ENCODE results near the gene SNTA1. TPM values are rescaled to one million over a fixed set of nuclear protein-coding genes. Genes with fewer than 3 reads are reported as not detected.

The SNTA1 gene
- total and polyA plus RNA-seq, 2 of the 13 experiments (the other 11 are each of a cell fraction or from before 2014, with no cell fraction given), result 16.4 to 18.3 TPM

GRCh38 chr20:33442136-33443005 is 1.2 kb downstream of the SNTA1 start (continued):
- TF ChIP-seq TEAD2 (CRISPR knock-in tag; IDR thresholded peaks at IDR 0.05), result no peak
- no peak for TF ChIP-seq IRF9 (CRISPR knock-in tag; IDR thresholded peaks at IDR 0.05; ENCODE audit: borderline replicate concordance)
- TF ChIP-seq, protein P1, sequence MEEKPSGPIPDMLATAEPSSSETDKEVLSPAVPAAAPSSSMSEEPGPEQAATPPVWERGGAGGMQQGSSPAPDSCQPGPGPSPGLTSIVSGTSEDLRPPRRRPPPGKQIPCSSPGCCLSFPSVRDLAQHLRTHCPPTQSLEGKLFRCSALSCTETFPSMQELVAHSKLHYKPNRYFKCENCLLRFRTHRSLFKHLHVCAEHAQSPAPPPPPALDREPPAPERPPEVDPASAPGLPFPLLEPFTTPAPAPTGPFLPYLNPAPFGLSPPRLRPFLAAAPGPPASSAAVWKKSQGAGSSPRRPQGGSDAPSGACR (CRISPR knock-in tag; IDR thresholded peaks at IDR 0.05), result 0 out of 2 replicates have a peak, but pooled peaks have one; percentile 24
- TF ChIP-seq FIP1L1 (IDR thresholded peaks at IDR 0.05; ENCODE audit: borderline replicate concordance, insufficient read depth, low read depth, low read length), result no peak
- TF ChIP-seq ZNF792 (CRISPR knock-in tag; IDR thresholded peaks at IDR 0.05), result no peak
- no peak for TF ChIP-seq ZNF740 (CRISPR knock-in tag; IDR thresholded peaks at IDR 0.05)
- TF ChIP-seq NR2F1 (CRISPR knock-in tag; IDR thresholded peaks at IDR 0.05), result no peak
- peak; percentile 6; the same call in 1 of the 2 replicates for TF ChIP-seq BORCS8-MEF2B (CRISPR knock-in tag; IDR thresholded peaks at IDR 0.05)
- no peak for TF ChIP-seq NR2C2 (CRISPR knock-in tag; IDR thresholded peaks at IDR 0.05; ENCODE audit: borderline replicate concordance)
- TF ChIP-seq, protein P2, sequence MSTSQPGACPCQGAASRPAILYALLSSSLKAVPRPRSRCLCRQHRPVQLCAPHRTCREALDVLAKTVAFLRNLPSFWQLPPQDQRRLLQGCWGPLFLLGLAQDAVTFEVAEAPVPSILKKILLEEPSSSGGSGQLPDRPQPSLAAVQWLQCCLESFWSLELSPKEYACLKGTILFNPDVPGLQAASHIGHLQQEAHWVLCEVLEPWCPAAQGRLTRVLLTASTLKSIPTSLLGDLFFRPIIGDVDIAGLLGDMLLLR (CRISPR knock-in tag; IDR thresholded peaks at IDR 0.05), result no peak
- TF ChIP-seq ZNF652 (CRISPR knock-in tag; IDR thresholded peaks at IDR 0.05; ENCODE audit: borderline replicate concordance, low read depth), result no peak
- no peak for TF ChIP-seq ZNF737 (CRISPR knock-in tag; IDR thresholded peaks at IDR 0.05; ENCODE audit: borderline replicate concordance)
- TF ChIP-seq NCOA1 (CRISPR knock-in tag; IDR thresholded peaks at IDR 0.05), result no peak
- TF ChIP-seq, protein P3, sequence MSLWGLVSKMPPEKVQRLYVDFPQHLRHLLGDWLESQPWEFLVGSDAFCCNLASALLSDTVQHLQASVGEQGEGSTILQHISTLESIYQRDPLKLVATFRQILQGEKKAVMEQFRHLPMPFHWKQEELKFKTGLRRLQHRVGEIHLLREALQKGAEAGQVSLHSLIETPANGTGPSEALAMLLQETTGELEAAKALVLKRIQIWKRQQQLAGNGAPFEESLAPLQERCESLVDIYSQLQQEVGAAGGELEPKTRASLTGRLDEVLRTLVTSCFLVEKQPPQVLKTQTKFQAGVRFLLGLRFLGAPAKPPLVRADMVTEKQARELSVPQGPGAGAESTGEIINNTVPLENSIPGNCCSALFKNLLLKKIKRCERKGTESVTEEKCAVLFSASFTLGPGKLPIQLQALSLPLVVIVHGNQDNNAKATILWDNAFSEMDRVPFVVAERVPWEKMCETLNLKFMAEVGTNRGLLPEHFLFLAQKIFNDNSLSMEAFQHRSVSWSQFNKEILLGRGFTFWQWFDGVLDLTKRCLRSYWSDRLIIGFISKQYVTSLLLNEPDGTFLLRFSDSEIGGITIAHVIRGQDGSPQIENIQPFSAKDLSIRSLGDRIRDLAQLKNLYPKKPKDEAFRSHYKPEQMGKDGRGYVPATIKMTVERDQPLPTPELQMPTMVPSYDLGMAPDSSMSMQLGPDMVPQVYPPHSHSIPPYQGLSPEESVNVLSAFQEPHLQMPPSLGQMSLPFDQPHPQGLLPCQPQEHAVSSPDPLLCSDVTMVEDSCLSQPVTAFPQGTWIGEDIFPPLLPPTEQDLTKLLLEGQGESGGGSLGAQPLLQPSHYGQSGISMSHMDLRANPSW (CRISPR knock-in tag; IDR thresholded peaks at IDR 0.05; ENCODE audit: borderline replicate concordance), result no peak
- TF ChIP-seq, protein P4, sequence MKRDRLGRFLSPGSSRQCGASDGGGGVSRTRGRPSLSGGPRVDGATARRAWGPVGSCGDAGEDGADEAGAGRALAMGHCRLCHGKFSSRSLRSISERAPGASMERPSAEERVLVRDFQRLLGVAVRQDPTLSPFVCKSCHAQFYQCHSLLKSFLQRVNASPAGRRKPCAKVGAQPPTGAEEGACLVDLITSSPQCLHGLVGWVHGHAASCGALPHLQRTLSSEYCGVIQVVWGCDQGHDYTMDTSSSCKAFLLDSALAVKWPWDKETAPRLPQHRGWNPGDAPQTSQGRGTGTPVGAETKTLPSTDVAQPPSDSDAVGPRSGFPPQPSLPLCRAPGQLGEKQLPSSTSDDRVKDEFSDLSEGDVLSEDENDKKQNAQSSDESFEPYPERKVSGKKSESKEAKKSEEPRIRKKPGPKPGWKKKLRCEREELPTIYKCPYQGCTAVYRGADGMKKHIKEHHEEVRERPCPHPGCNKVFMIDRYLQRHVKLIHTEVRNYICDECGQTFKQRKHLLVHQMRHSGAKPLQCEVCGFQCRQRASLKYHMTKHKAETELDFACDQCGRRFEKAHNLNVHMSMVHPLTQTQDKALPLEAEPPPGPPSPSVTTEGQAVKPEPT (CRISPR knock-in tag; IDR thresholded peaks at IDR 0.05; ENCODE audit: low read depth), result no peak
- TF ChIP-seq AKAP8 (CRISPR knock-in tag; IDR thresholded peaks at IDR 0.05), result no peak
- TF ChIP-seq NKX3-1 (CRISPR knock-in tag; IDR thresholded peaks at IDR 0.05), result no peak
- no peak for TF ChIP-seq ZNF253 (CRISPR knock-in tag; IDR thresholded peaks at IDR 0.05; ENCODE audit: borderline replicate concordance)
- TF ChIP-seq SPEN (CRISPR knock-in tag; IDR thresholded peaks at IDR 0.05; ENCODE audit: low read depth), result peak; percentile 4; the same call in 1 of the 2 replicates
- no peak for TF ChIP-seq ZNF317 (CRISPR knock-in tag; IDR thresholded peaks at IDR 0.05)
- TF ChIP-seq ZBTB21 (CRISPR knock-in tag; IDR thresholded peaks at IDR 0.05), result no peak
- TF ChIP-seq ZNF33A (CRISPR knock-in tag; IDR thresholded peaks at IDR 0.05; ENCODE audit: borderline replicate concordance), result no peak
